ENCODE data around the gene CACNA1A.
A peak's percentile ranks its signal among the peaks of the same experiment; 100 is the strongest.

Gene CACNA1A

GRCh38 chr19:13382633-13382938, 123.7 kb downstream of the CACNA1A start:
- H3K23ac ChIP-seq (ENCODE audit: low read length): peak overlapping the region; percentile 77
- H3K14ac ChIP-seq (ENCODE audit: low read length): no peak overlapping the region
- H3K79me2 ChIP-seq (ENCODE audit: control insufficient read depth, insufficient read depth, low read length, poor library complexity): no peaks in the 10 kb centered on the region
- H4K91ac ChIP-seq (ENCODE audit: low read depth, low read length): no peak overlapping the region
- no peak overlapping the region for H3K27ac ChIP-seq (ENCODE audit: low read depth, low read length)
- no peak overlapping the region for H3K4ac ChIP-seq (ENCODE audit: low read depth, low read length)
- no peak overlapping the region for H3K4me3 ChIP-seq (ENCODE audit: low read depth, low read length)
- H3K4me2 ChIP-seq (ENCODE audit: low read length): no peak overlapping the region
- no peaks in the 10 kb centered on the region for H3K79me1 ChIP-seq (ENCODE audit: low read length)
- H3K9me3 ChIP-seq (ENCODE audit: insufficient read depth, low read depth, low read length): peaks cover 4% of the 10 kb centered on the region
- H2BK120ac ChIP-seq (ENCODE audit: insufficient read depth, low read length, poor library complexity): no peak overlapping the region
- no peak overlapping the region for H3K9ac ChIP-seq (ENCODE audit: low read length)
- no peak overlapping the region for H2AK5ac ChIP-seq (ENCODE audit: low read length)
- no peaks in the 10 kb centered on the region for H3K36me3 ChIP-seq (ENCODE audit: control insufficient read depth in 1 of 2, insufficient read depth in 2 of 2, low read length in 2 of 2)
- H2BK5ac ChIP-seq (ENCODE audit: low read depth, low read length, poor library complexity): no peak overlapping the region
- no CpG with 5 or more reads among the region's 4 CpGs for WGBS (ENCODE audit: extremely low coverage, insufficient coverage, insufficient read length)
- H4K12ac ChIP-seq (ENCODE audit: low read depth, low read length): no peak overlapping the region
- DNase-seq: no peak
- H3K18ac ChIP-seq (ENCODE audit: low read length): no peak overlapping the region
- H3K27me3 ChIP-seq (ENCODE audit: insufficient read depth, low read length): no peaks in the 10 kb centered on the region
- H2BK12ac ChIP-seq (ENCODE audit: low read length): no peak overlapping the region
- no peak overlapping the region for H2AFZ ChIP-seq (ENCODE audit: insufficient read depth, low read length, poor library complexity)
- H3K4me1 ChIP-seq (ENCODE audit: control insufficient read depth in 1 of 2, insufficient read depth in 2 of 2, low read length in 2 of 2): no peaks in the 10 kb centered on the region
- no peak overlapping the region for H4K8ac ChIP-seq (ENCODE audit: low read depth, low read length)

GRCh38 chr19:13381827-13382632, 124.2 kb downstream of the CACNA1A start:
- Histone ChIP-seq H2AK5ac (ENCODE audit: low read length) (no peak overlapping the region), H3K79me1 (ENCODE audit: low read length) (no peaks in the 10 kb centered on the region), H3K27ac (ENCODE audit: low read depth, low read length) (no peak overlapping the region), H3K79me2 (ENCODE audit: control insufficient read depth, insufficient read depth, low read length, poor library complexity) (no peaks in the 10 kb centered on the region), H3K23ac (ENCODE audit: low read length) (peak overlapping the region; percentile 77), H3K27me3 (ENCODE audit: insufficient read depth, low read length) (no peaks in the 10 kb centered on the region), H4K91ac (ENCODE audit: low read depth, low read length) (no peak overlapping the region), H2AFZ (ENCODE audit: insufficient read depth, low read length, poor library complexity) (no peak overlapping the region), H3K9me3 (ENCODE audit: insufficient read depth, low read depth, low read length) (peaks cover 4% of the 10 kb centered on the region), H2BK120ac (ENCODE audit: insufficient read depth, low read length, poor library complexity) (no peak overlapping the region), H3K9ac (ENCODE audit: low read length) (no peak overlapping the region), H2BK12ac (ENCODE audit: low read length) (no peak overlapping the region), H3K4ac (ENCODE audit: low read depth, low read length) (no peak overlapping the region), H4K8ac (ENCODE audit: low read depth, low read length) (no peak overlapping the region), H3K14ac (ENCODE audit: low read length) (no peak overlapping the region), H3K4me3 (ENCODE audit: low read depth, low read length) (peak overlapping the region; percentile 30), H3K18ac (ENCODE audit: low read length) (no peak overlapping the region), H3K4me2 (ENCODE audit: low read length) (no peak overlapping the region), H3K36me3 (ENCODE audit: control insufficient read depth in 1 of 2, insufficient read depth in 2 of 2, low read length in 2 of 2) (no peaks in the 10 kb centered on the region), H2BK5ac (ENCODE audit: low read depth, low read length, poor library complexity) (no peak overlapping the region), H3K4me1 (ENCODE audit: control insufficient read depth in 1 of 2, insufficient read depth in 2 of 2, low read length in 2 of 2) (no peaks in the 10 kb centered on the region), H4K12ac (ENCODE audit: low read depth, low read length) (no peak overlapping the region)
- no peak for DNase-seq
- WGBS (ENCODE audit: extremely low coverage, insufficient coverage, insufficient read length): no CpG with 5 or more reads among the region's 9 CpGs

- Histone ChIP-seq H2AK5ac (ENCODE audit: low read length) (no peak overlapping the region), H3K36me3 (ENCODE audit: control insufficient read depth in 1 of 2, insufficient read depth in 2 of 2, low read length in 2 of 2) (no peaks in the 10 kb centered on the region), H2AFZ (ENCODE audit: insufficient read depth, low read length, poor library complexity) (no peak overlapping the region), H3K79me2 (ENCODE audit: control insufficient read depth, insufficient read depth, low read length, poor library complexity) (no peaks in the 10 kb centered on the region), H2BK12ac (ENCODE audit: low read length) (no peak overlapping the region), H3K4me2 (ENCODE audit: low read length) (no peak overlapping the region), H4K12ac (ENCODE audit: low read depth, low read length) (no peak overlapping the region), H4K91ac (ENCODE audit: low read depth, low read length) (no peak overlapping the region), H3K23ac (ENCODE audit: low read length) (no peak overlapping the region), H2BK5ac (ENCODE audit: low read depth, low read length, poor library complexity) (no peak overlapping the region), H3K9me3 (ENCODE audit: insufficient read depth, low read depth, low read length) (peaks cover 4% of the 10 kb centered on the region), H2BK120ac (ENCODE audit: insufficient read depth, low read length, poor library complexity) (no peak overlapping the region), H3K4ac (ENCODE audit: low read depth, low read length) (no peak overlapping the region), H3K4me3 (ENCODE audit: low read depth, low read length) (no peak overlapping the region), H3K27me3 (ENCODE audit: insufficient read depth, low read length) (no peaks in the 10 kb centered on the region), H3K79me1 (ENCODE audit: low read length) (no peaks in the 10 kb centered on the region), H4K8ac (ENCODE audit: low read depth, low read length) (no peak overlapping the region), H3K4me1 (ENCODE audit: control insufficient read depth in 1 of 2, insufficient read depth in 2 of 2, low read length in 2 of 2) (no peaks in the 10 kb centered on the region), H3K18ac (ENCODE audit: low read length) (no peak overlapping the region), H3K27ac (ENCODE audit: low read depth, low read length) (no peak overlapping the region), H3K14ac (ENCODE audit: low read length) (no peak overlapping the region), H3K9ac (ENCODE audit: low read length) (no peak overlapping the region)
- DNase-seq: no peak
Measured at GRCh38 chr19:13376537-13376936, 129.7 kb downstream of the CACNA1A start.

GRCh38 chr19:13373599-13373998, 132.7 kb downstream of the CACNA1A start:
- no CpG with 5 or more reads among the region's 3 CpGs for WGBS (ENCODE audit: extremely low coverage, insufficient coverage, insufficient read length)

More at GRCh38 chr19:13373599-13373998, 132.7 kb downstream of the CACNA1A start:
- Histone ChIP-seq H3K79me1 (ENCODE audit: low read length) (no peaks in the 10 kb centered on the region), H2BK120ac (ENCODE audit: insufficient read depth, low read length, poor library complexity) (no peak overlapping the region), H2BK12ac (ENCODE audit: low read length) (no peak overlapping the region), H2AFZ (ENCODE audit: insufficient read depth, low read length, poor library complexity) (no peak overlapping the region), H2AK5ac (ENCODE audit: low read length) (no peak overlapping the region), H4K8ac (ENCODE audit: low read depth, low read length) (no peak overlapping the region), H3K4ac (ENCODE audit: low read depth, low read length) (no peak overlapping the region), H3K4me2 (ENCODE audit: low read length) (no peak overlapping the region), H3K9me3 (ENCODE audit: insufficient read depth, low read depth, low read length) (peaks cover 3% of the 10 kb centered on the region), H3K36me3 (ENCODE audit: control insufficient read depth in 1 of 2, insufficient read depth in 2 of 2, low read length in 2 of 2) (no peaks in the 10 kb centered on the region), H3K27ac (ENCODE audit: low read depth, low read length) (no peak overlapping the region), H3K9ac (ENCODE audit: low read length) (no peak overlapping the region), H3K23ac (ENCODE audit: low read length) (no peak overlapping the region), H4K91ac (ENCODE audit: low read depth, low read length) (no peak overlapping the region), H3K27me3 (ENCODE audit: insufficient read depth, low read length) (no peaks in the 10 kb centered on the region), H3K18ac (ENCODE audit: low read length) (no peak overlapping the region), H3K4me3 (ENCODE audit: low read depth, low read length) (no peak overlapping the region), H4K12ac (ENCODE audit: low read depth, low read length) (no peak overlapping the region), H3K79me2 (ENCODE audit: control insufficient read depth, insufficient read depth, low read length, poor library complexity) (no peaks in the 10 kb centered on the region), H3K14ac (ENCODE audit: low read length) (no peak overlapping the region), H3K4me1 (ENCODE audit: control insufficient read depth in 1 of 2, insufficient read depth in 2 of 2, low read length in 2 of 2) (no peaks in the 10 kb centered on the region), H2BK5ac (ENCODE audit: low read depth, low read length, poor library complexity) (no peak overlapping the region)
- DNase-seq: no peak

Measured in trophoblast cell (in vitro differentiated cells and primary cell).